ENCODE results near the gene ASB13.

- TF ChIP-seq SPI1 (IDR thresholded peaks at IDR 0.05; ENCODE audit: low read depth, low read length) (no peak), PAX5 (IDR thresholded peaks at IDR 0.05; ENCODE audit: insufficient read depth, low read length, severe bottlenecking) (no peak), POLR2A (IDR thresholded peaks at IDR 0.05; ENCODE audit: low read depth, low read length) (no peak), POLR2AphosphoS5 (IDR thresholded peaks at IDR 0.05; ENCODE audit: low read depth, low read length) (no peak), TAF1 (IDR thresholded peaks at IDR 0.05; ENCODE audit: low read depth, low read length) (no peak)
These were observed 22.9 kb downstream of the ASB13 start for GRCh38 chr10:5643346-5644067.

All from GM12891 (cell line).